ENCODE measurements around the gene PGLYRP1. TPM values are rescaled to one million over a fixed set of nuclear protein-coding genes. Genes with fewer than 3 reads are reported as not detected.

Gene PGLYRP1, protein sequence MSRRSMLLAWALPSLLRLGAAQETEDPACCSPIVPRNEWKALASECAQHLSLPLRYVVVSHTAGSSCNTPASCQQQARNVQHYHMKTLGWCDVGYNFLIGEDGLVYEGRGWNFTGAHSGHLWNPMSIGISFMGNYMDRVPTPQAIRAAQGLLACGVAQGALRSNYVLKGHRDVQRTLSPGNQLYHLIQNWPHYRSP
- not detected for total RNA-seq

DNA sequence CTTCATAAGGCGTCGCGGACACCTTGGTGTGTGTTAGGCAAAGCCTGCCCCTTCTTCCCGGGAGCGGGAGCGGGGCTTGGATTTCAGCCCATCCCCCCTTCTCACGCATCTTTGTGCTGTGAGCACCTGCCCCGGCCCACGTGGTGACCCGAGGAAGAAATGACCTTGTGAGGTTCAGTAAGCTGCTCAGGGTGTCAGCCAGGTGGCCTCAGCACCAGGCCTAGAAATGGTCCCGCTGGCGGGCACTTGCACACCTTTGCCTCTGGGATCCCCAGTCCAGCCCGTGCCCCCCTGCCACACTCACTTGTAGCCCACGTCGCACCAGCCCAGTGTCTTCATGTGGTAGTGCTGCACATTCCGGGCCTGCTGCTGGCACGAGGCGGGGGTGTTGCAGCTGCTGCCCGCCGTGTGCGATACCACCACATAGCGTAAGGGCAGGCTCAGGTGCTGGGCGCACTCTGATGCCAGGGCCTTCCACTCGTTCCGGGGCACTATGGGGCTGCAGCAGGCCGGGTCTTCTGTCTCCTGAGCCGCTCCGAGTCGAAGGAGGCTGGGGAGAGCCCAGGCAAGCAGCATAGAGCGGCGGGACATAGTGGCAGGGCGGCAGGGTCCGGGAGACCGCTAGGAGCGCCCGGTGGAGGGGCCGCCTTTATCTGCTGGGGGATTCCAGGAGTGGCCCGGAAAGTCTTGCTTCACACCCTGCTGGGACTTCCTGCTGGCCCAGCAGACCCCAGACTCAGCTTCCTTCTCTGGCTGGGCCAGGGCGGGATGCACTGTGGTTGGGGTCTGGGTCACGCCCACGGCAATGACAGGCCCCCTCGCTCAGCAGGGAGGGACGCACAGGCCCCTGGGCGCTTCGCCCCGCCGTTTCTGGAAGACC is at the start of gene PGLYRP1:
Gene PGLYRP1, minus strand, starts transcription at position 623 of the 880 bp plus-strand sequence. Its CDS starts 32 bp downstream, at position 591.
- H3K27me3 ChIP-seq: no peaks in the 10 kb centered on the region
- intact Hi-C loops (cut with DNase I): no loop called here
- TF ChIP-seq, protein P1, sequence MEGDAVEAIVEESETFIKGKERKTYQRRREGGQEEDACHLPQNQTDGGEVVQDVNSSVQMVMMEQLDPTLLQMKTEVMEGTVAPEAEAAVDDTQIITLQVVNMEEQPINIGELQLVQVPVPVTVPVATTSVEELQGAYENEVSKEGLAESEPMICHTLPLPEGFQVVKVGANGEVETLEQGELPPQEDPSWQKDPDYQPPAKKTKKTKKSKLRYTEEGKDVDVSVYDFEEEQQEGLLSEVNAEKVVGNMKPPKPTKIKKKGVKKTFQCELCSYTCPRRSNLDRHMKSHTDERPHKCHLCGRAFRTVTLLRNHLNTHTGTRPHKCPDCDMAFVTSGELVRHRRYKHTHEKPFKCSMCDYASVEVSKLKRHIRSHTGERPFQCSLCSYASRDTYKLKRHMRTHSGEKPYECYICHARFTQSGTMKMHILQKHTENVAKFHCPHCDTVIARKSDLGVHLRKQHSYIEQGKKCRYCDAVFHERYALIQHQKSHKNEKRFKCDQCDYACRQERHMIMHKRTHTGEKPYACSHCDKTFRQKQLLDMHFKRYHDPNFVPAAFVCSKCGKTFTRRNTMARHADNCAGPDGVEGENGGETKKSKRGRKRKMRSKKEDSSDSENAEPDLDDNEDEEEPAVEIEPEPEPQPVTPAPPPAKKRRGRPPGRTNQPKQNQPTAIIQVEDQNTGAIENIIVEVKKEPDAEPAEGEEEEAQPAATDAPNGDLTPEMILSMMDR (IDR thresholded peaks at IDR 0.05): no peak
- TF ChIP-seq POLR2A (IDR thresholded peaks at IDR 0.05): no peak
- no peak for TF ChIP-seq POLR2AphosphoS5 (IDR thresholded peaks at IDR 0.05; ENCODE audit: insufficient read depth in 1 of 2, low read depth in 1 of 2)
- H3K27ac ChIP-seq: no peak within 1 kb of the TSS
- no peaks in the 10 kb centered on the region for H3K36me3 ChIP-seq
- no peak for DNase-seq (ENCODE audit: extremely low spot score in 2 of 2)
- H3K4me1 ChIP-seq: no peaks in the 10 kb centered on the region
- H3K9me3 ChIP-seq: no peaks in the 10 kb centered on the region
- no peak within 1 kb of the TSS for H3K4me3 ChIP-seq

DNA sequence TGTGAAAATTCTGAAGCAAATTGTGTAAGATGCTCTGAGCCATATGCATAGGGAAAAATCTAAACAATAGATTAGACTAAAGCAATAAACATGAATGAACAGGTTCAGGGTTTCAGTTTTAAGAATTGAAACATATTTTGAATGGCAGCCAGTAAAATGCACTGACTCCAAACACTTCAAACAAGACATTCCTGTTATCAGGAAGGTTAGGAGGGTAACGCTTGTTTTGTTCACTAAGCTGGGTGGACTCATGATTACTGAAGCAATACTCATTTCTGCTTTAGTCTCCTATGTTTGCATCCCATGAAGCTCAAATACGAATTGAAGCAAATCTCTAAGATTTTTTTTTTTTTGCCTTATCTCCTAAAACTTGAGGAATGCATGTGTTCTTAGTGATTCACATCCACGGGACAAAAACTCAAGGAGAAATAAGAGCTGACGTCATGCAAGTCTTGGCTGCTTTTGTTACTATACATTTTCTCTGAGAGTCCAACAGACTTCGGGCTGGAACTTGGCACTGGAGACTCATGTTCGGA is 47.0 kb upstream of the PGLYRP1 start:
- no peaks in the 10 kb centered on the region for H3K9me3 ChIP-seq
- no peak for DNase-seq (ENCODE audit: extremely low spot score in 2 of 2)
- no peak overlapping the region for H3K27ac ChIP-seq
- no peaks in the 10 kb centered on the region for H3K4me1 ChIP-seq
- no peak overlapping the region for H3K4me3 ChIP-seq
- intact Hi-C loops (cut with DNase I): no loop called here
- H3K27me3 ChIP-seq: no peaks in the 10 kb centered on the region
- H3K36me3 ChIP-seq: no peaks in the 10 kb centered on the region
- TF ChIP-seq, protein P1 (IDR thresholded peaks at IDR 0.05): no peak
- TF ChIP-seq POLR2AphosphoS5 (IDR thresholded peaks at IDR 0.05; ENCODE audit: insufficient read depth in 1 of 2, low read depth in 1 of 2) (peak in 1 of 2 donors; percentile 41), POLR2A (IDR thresholded peaks at IDR 0.05) (no peak)

DNA sequence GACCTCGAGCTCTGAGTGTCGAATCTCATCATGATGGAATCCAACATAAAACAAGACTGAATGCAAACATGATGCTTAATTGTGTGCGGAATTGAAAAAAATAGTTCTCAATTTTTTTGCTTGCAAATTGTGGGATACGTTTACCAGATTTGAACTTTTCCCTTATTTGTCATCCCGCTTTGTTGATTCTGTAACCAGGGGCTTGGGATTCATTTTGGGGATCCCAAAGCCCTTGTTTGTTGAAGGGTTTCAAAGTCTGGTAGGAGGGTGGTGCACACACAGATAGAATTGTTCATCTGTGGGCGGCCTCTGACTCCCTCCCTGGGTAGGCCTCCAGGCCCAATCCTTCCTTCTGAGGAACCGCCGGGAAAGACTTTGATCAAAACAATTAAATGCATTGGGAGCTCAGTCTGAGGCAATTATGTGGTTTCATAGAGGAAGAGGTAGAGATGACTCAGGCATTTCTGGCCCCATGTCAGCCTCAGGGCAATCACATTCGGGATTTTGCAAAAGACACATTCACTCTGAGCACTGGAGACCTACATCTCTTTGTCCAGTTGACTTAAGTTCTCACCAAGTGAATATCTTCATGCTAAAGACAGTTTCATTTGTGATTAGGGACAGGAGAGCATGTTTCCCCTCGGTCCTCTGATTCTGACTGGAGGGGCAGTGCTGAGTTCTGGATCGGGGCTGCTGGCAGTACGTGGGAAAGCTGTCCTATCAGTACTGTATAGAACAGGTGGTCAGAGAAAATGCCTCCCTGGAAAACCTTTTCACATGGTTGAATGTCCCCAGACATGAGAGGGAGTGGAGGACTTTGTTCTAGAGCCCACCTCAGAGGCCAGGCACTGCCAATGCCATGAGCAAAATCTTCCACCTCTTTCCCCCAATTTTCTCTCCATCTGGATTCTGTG is 45.7 kb upstream of the PGLYRP1 start:
- H3K9me3 ChIP-seq: no peaks in the 10 kb centered on the region
- no peaks in the 10 kb centered on the region for H3K4me1 ChIP-seq
- H3K27me3 ChIP-seq: no peaks in the 10 kb centered on the region
- no peak overlapping the region for H3K27ac ChIP-seq
- intact Hi-C loops (cut with DNase I): no loop called here
- TF ChIP-seq, protein P1 (IDR thresholded peaks at IDR 0.05): no peak
- peak in 1 of 2 donors; percentile 25 for TF ChIP-seq POLR2AphosphoS5 (IDR thresholded peaks at IDR 0.05; ENCODE audit: insufficient read depth in 1 of 2, low read depth in 1 of 2)
- DNase-seq (ENCODE audit: extremely low spot score in 2 of 2): no peak
- no peak overlapping the region for H3K4me3 ChIP-seq
- no peaks in the 10 kb centered on the region for H3K36me3 ChIP-seq

DNA sequence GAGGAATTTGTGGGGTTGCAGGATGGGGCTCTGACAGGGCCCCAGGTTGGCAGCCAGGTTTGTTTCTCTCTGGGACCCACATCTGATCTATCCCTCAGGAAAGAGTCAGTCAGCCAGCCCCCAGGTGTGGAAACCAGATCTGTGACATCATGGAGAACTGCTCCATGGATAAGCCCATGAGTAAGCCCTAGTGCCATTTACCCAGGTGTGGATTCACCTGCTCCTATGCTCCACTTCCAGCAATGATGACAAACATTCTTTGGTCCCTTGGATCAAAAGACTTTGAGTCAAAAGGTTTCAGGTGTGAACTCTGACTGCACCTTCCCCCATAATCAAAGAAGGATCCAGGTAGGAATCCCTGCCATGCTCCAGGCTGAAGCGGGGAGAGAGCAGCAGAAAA is 44.8 kb upstream of the PGLYRP1 start:
- H3K4me3 ChIP-seq: no peak overlapping the region
- no peaks in the 10 kb centered on the region for H3K9me3 ChIP-seq
- no peak overlapping the region for H3K27ac ChIP-seq
- intact Hi-C loops (cut with DNase I): no loop called here
- TF ChIP-seq POLR2AphosphoS5 (IDR thresholded peaks at IDR 0.05; ENCODE audit: insufficient read depth in 1 of 2, low read depth in 1 of 2) (no peak), POLR2A (IDR thresholded peaks at IDR 0.05) (no peak)
- TF ChIP-seq, protein P1 (IDR thresholded peaks at IDR 0.05): no peak
- no peaks in the 10 kb centered on the region for H3K4me1 ChIP-seq
- no peaks in the 10 kb centered on the region for H3K36me3 ChIP-seq
- DNase-seq (ENCODE audit: extremely low spot score in 2 of 2): no peak
- no peaks in the 10 kb centered on the region for H3K27me3 ChIP-seq

Measured in vagina (tissue), 2 donors.